DMS153 (cell line): ENCODE results near the gene FCGR3B.
"Not testable (repeated sequence)": the region's sequence is repeated elsewhere in the genome, so short reads cannot be mapped to it uniquely, and the experiment has no call there.

Source experiments
- DNase-seq: peaks from one replicate; lab custom pipeline; 2025; lab: John Stamatoyannopoulos, UW

Gene FCGR3B

DNA sequence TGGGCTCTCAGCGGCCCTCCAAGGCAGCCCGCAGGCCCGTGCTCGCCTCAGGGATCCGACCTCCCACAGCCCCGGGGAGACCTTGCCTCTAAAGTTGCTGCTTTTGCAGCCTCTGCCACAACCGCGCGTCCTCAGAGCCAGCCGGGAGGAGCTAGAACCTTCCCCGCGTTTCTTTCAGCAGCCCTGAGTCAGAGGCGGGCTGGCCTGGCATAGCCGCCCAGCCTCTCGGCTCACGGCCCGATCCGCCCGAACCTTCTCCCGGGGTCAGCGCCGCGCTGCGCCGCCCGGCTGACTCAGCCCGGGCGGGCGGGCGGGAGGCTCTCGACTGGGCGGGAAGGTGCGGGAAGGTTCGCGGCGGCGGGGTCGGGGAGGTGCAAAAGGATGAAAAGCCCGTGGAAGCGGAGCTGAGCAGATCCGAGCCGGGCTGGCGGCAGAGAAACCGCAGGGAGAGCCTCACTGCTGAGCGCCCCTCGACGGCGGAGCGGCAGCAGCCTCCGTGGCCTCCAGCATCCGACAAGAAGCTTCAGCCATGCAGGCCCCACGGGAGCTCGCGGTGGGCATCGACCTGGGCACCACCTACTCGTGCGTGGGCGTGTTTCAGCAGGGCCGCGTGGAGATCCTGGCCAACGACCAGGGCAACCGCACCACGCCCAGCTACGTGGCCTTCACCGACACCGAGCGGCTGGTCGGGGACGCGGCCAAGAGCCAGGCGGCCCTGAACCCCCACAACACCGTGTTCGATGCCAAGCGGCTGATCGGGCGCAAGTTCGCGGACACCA is 25.0 kb downstream of the FCGR3B start:
- DNase-seq = not testable (repeated sequence)

DNA sequence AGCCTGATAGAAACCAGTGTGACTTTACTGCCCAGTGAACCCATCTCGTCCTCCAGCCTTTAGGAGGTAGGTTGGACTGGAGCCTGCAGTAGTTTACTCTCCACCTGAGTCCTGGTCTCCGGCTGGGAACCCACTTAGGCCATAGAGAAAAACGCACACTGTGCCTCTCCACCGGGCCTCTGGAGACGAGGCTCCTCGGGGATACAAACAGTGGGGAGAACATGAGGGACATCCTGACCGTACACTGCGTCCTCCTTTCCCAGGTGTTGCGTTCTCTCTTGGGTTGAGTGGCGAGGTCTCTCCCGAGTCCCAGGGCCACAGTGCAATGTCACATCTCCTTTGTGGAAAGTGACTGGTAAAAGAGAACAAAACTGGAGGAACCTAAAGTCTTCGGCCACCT is 26.0 kb downstream of the FCGR3B start:
- DNase-seq = not testable (repeated sequence)

GRCh38 chr1:161597077-161597476 is 33.9 kb downstream of the FCGR3B start:
- DNase-seq = not testable (repeated sequence)

DNA sequence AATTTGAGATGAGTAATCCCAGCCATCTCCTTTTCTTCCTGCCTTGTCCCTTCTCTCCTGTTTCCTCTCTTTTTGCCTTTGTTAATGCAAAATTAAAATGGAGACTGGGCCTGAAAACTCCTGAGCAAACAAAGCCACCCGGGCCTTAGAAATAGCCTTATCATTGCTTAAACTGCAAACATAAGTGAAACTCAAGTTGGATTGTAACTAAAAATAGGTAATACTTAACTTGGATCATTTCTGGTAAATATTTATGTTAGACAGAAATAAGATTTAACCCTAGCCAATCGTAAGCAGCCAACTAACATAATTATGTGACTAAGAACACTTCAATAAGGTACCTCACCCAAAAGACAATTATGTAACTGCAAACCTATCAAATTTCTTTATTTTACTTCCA is 35.4 kb downstream of the FCGR3B start:
- DNase-seq = not testable (repeated sequence)

DNA sequence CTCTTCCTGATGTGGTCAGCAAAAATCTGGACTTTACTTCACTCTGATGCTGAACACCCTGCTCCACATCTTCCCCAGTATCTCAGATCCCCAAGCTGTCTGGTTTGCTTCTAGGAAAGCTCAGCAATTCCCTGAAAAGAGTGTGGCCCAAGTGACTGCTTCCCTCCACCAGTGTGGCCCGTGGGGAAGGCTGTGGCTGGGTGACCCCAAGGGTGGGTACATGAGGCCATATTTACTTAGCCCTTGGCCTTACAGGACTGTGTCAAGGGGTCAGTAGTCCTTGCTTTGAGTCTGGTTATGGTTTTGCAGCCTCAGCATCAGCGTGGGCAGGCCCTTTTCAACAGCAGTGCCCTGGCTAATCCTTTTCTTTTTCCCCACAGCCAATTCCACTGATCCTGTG is 35.8 kb downstream of the FCGR3B start:
- DNase-seq = not testable (repeated sequence)

DNA sequence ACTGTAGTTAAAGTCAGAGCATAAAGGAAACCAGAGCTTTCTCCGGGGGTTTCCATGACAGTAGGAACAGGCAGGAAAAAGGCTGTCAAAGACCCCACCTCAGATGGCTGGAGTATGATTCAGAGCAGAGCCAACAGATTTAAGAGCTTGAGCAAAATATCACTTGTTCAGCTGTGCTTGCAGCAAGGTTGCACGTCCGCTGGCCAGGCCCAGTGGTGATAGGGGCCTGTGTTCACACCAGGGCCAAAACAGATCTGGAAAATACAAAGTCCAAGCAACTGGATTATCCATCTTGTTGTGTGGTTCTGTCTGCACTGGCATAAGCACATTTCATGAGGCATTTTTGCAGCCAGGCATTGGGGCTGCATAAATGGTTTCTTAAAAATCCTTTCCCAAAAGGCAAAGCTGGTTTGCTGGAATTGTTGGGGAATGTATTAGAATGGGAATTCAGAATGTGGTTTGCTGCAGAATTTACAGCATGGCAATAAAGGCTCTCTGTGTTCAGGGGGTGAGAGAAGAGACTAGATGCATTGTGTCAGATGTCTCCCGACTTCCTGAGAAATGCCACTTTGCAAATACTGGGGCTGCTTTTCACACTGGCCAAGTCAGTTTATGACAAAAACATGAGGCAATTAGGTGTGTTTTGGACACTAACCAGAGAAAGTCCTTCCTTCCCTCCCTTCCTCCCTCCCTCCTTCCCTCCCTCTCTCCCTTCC is 36.5 kb downstream of the FCGR3B start:
- not testable (repeated sequence) for DNase-seq

GRCh38 chr1:161593092-161593755 is 37.8 kb downstream of the FCGR3B start:
- DNase-seq = not testable (repeated sequence)

GRCh38 chr1:161592586-161592985 is 38.4 kb downstream of the FCGR3B start:
- not testable (repeated sequence) for DNase-seq

- not testable (repeated sequence) for DNase-seq
Measured at GRCh38 chr1:161589920-161590319, 41.1 kb downstream of the FCGR3B start.

DNA sequence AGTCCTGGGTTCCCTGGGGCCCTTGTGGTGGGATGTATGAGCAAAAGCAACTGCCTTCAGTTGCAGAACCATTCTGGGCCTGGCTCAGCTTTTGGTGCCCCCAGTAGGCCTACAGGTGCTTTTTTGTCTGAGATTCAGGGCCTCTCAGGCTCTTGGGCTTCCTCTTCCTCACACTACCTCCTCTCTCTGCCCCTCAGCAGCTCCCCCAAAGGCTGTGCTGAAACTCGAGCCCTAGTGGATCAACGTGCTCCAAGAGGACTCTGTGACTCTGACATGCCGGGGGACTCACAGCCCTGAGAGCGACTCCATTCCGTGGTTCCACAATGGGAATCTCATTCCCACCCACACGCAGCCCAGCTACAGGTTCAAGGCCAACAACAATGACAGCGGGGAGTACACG is 41.6 kb downstream of the FCGR3B start:
- DNase-seq = not testable (repeated sequence)

DNA sequence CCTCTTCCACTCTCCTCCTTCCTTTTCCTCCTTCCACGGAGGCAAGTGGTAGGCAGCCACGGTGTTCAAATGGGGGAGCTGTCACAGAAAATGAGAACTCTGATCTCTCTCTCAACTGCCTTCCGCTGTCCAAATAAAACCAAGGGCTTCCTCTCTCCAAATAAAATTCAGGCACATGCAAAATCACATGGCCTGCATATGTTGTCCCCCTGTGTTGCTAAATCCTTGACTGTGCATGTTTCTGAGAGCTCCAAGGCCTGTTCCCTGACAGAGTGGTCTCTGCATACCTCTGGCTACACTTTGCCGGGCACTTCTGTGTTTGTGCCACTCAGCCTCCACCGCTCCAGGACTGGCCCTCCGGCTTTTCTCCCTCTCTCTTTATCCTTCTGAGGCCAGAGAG is 42.4 kb downstream of the FCGR3B start:
- DNase-seq = not testable (repeated sequence)

DNA sequence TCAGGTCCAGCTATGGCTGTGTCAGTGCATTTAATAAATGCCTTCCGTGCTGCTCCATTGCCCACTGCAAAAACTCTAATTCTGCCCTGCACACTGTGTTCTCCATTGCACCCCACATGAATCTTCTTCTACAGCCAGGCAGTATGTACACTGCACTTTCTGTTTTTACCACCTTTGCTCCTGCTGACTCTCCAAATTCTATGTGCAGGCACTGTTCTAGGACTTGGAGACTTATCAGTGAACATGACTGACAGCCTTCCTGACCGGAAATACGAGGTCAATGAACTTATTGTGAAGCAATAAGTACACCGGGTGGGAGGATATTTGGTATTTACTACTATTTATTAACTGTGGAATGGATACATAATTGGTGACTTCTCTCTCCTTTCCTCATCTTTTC is 48.1 kb downstream of the FCGR3B start:
- DNase-seq = not testable (repeated sequence)

DNA sequence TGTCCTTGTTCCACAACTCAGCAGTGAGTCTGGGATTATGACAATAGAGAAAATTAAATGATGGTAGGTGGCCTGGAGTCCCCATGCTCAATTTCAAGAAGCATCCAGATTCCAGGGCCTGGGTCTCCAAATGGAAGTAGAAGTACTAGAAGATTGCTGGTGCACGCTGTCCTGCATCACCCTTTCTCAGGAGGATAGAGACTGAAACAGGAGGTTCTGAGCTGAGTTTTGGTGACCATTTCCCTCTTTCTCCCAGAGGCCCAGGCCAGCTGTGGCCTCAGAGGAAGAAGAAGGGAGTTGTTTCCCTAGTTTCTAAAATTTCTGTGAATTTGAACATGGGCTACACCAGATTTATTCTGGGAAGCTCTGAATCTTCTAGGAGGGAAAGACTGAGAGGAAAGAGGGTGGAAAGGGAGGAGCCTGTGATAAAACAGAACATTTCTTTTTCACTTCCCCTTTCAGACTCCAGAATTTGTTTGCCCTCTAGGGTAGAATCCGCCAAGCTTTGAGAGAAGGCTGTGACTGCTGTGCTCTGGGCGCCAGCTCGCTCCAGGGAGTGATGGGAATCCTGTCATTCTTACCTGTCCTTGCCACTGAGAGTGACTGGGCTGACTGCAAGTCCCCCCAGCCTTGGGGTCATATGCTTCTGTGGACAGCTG is 50.0 kb downstream of the FCGR3B start:
- DNase-seq = not testable (repeated sequence)

DNA sequence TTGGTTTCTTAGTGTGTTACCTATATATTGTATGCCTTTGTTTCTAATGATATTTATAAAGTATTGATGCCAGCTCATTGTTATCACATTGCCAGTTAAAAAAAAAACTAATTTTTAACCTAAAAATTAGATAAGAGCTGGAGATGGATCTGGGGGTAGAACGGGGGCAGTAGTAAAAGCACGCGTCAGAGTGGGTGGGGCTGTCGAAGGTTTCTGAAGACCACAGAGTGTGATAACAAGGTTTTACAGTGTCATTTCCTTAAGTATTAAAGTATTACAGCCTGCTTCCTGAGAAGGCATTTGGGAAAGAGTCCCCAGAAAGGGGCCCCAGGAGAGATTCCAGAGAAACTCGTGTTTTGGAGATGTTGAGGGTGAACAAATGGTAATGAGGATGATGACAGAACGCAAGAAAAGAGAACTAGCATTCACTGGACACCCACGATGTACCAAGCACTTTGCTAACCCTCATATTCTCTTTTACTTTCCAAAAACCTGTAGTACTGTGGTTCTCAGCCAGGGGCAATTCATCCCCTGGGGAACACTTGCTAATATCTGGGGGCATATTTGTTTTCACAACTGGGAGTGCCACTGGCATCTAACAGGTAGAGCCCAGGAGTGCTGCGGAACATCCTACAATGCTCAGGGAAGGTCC is 51.0 kb downstream of the FCGR3B start:
- DNase-seq = not testable (repeated sequence)

DNA sequence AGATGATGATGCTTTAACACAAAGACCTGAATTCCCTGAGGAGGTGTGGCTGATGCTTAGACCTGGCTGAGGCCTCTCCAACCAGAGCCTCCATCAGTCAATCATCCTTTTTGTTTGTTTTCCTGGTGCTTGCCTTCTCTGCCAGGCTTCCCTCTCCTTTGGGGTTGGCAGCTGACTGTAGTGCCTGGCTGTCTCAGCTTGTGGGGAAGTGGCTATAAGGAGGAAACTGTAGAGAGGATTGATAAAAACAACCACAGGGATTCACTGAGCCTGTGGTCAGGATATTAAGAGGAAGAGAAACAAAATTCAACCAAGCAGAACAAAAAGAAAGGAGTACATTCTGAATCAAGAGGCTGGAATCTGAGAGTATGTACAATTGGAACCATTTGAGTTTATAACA is 54.3 kb downstream of the FCGR3B start:
- DNase-seq = not testable (repeated sequence)
